Lower leg skin (tissue), 4 donors: ENCODE results near the gene ODR4. TPM values are rescaled to one million over a fixed set of nuclear protein-coding genes. Genes with fewer than 3 reads are reported as not detected.
"Not testable (repeated sequence)": the region's sequence is repeated elsewhere in the genome, so short reads cannot be mapped to it uniquely, and the experiment has no call there.

Experiments
- DNase-seq, 2 donors: peaks; one replicate each; pipeline ENCODE4 v3.0.0-alpha.2; 2019; ENCODE audit warnings: low spot score in 2 of 2
- H3K4me3 ChIP-seq: fragments of 200-600 bp; sonication (generic); 2 replicates; pipeline ENCODE4 v1.5.1; 2017; ENCODE audit warnings: mild to moderate bottlenecking, low read depth; ENCODE audit not compliant: poor library complexity, severe bottlenecking
- CTCF ChIP-seq, 3 donors: fragments of 450-650 bp; IDR thresholded peaks; one replicate each; pipeline ENCODE4 v1.5.1; 2016; ENCODE audit warnings: antibody characterized with exemption in 3 of 3, mild to moderate bottlenecking in 3 of 3, moderate library complexity in 2 of 3
- POLR2A ChIP-seq, 2 donors: fragments of 450-650 bp; IDR thresholded peaks; one replicate each; pipeline ENCODE4 v1.6.1; 2016 to 2017; ENCODE audit warnings: antibody characterized with exemption in 2 of 2, mild to moderate bottlenecking in 1 of 2, moderate library complexity in 1 of 2
- WGBS, 2 donors: methylation state at CpG; one replicate each; pipeline ENCODE4 v1.1.5; 2018; 5-methylcytosine and 5-hydroxymethylcytosine counted together
- intact Hi-C: fragments of 100-400 bp; cut with DNase I; formaldehyde crosslinking; loops from one replicate; pipeline ENCODE4 v1.15.0; 2023; ENCODE audit warnings: low total_unique reads
- total RNA-seq, 4 donors: library from RNA; depleted of rRNA; stranded (reverse); fragments of >200 nt; gene quantifications; one replicate each; pipeline ENCODE4 v1.1.0, GENCODE V29; 2016

ODR4 gene
- total RNA-seq, 4 donors from 2014 or later: 12.7 to 34.0 (median 17.6) TPM

DNA sequence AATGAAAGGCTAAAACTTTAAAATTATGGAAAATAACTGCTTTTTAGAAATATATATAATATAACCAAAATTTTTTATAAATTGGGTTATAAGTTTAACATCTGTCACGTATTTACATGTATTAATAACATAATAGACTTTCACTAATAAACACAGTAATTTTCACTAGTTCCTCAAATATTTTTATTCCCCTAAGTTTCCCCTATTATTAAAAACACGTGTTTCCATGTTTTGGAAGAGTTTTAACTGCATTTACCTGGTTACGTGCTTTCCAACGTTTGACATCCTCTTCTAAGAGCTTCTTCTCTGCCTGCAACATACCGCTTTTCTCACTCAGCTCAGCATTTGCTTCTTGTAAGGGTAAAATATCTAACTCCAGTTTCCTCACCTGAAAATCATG, 34.9 kb upstream of the ODR4 start:
- 86 to 90% methylated on average over 5 of the region's 5 CpGs for WGBS, 2 donors
- H3K4me3 ChIP-seq: no peak overlapping the region
- no peak for DNase-seq
- no peak for TF ChIP-seq CTCF (IDR thresholded peaks at IDR 0.05)
- TF ChIP-seq POLR2A (IDR thresholded peaks at IDR 0.05): no peak
- intact Hi-C loops: no loop called here

DNA sequence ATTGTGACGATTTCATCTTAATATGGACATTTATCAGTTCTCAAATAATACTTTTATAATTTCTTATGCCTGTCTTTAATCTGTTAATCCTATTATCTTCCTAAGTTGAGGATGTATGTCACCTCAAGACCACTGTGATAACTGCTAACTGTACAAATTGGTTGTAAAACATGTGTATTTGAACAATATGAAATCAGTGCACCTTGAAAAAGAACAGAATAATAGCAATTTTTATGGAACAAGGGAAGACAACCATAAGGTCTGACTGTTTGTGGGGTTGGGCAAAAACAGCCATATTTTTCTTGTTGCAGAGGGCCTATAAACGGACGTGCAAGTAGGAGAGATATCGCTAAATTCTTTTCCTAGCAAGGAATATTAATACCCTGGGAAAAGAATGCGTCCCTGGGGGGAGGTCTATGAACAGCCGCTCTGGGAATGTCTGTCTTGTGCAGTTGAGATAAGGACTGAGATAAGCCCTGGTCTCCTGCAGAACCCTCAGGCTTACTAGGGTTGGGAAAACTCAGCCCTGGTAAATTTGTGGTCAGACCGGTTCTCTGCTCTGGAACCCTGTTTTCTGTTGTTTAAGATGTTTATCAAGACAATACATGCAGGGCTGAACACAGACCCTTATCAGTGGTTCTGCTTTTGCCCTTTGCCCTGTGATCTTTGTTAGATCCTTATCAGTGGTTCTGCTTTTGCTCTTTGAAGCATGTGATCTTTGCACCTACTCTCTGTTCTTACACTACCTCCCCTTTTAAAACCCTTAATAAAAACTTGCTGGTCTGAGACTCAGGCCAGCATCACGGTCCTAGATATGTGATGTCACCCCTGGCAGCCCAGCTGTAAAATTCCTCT, 27.6 kb upstream of the ODR4 start:
- intact Hi-C loops, H3K4me3 ChIP-seq, DNase-seq: not testable (repeated sequence)
- 87 to 94% methylated on average over 8 of the region's 8 CpGs for WGBS, 2 donors

GRCh38 chr1:186374303-186375151, 1.1 kb upstream of the ODR4 start:
- intact Hi-C loops: no loop called here
- DNase-seq: peak in 1 of 2 donors; percentile 52
- TF ChIP-seq POLR2A (IDR thresholded peaks at IDR 0.05): no peak
- TF ChIP-seq CTCF (IDR thresholded peaks at IDR 0.05): no peak
- peak overlapping the region; percentile 93 for H3K4me3 ChIP-seq
- 1% methylated on average over 23 to 30 of the region's 37 CpGs for WGBS, 2 donors

GRCh38 chr1:186375929-186376319, 286 bp downstream of the ODR4 start:
- 0% methylated on average over 12 of the region's 12 CpGs for WGBS, 2 donors
- intact Hi-C loops: no loop called here
- H3K4me3 ChIP-seq: peak overlapping the region; percentile 56
- TF ChIP-seq CTCF (IDR thresholded peaks at IDR 0.05): no peak
- no peak for TF ChIP-seq POLR2A (IDR thresholded peaks at IDR 0.05)
- no peak for DNase-seq

GRCh38 chr1:186386725-186387383, 11.2 kb downstream of the ODR4 start:
- 93 to 96% methylated on average over 3 of the region's 3 CpGs for WGBS, 2 donors
- no peak for DNase-seq
- intact Hi-C loops: no loop called here
- H3K4me3 ChIP-seq: no peak overlapping the region
- TF ChIP-seq POLR2A (IDR thresholded peaks at IDR 0.05) (no peak), CTCF (IDR thresholded peaks at IDR 0.05) (no peak)

GRCh38 chr1:186390925-186391324, 15.3 kb downstream of the ODR4 start:
- no peak for DNase-seq
- 98 to 99% methylated on average over 1 of the region's 1 CpG for WGBS, 2 donors
- H3K4me3 ChIP-seq: no peak overlapping the region
- TF ChIP-seq POLR2A (IDR thresholded peaks at IDR 0.05) (no peak), CTCF (IDR thresholded peaks at IDR 0.05) (no peak)
- intact Hi-C loops: no loop called here
